ENCODE data around the gene SLF2. TPM values are rescaled to one million over a fixed set of nuclear protein-coding genes. Genes with fewer than 3 reads are reported as not detected.

The SLF2 gene
- total RNA-seq, 4 donors from 2014 or later, result 27.9 to 102 (median 59.9) TPM

DNA sequence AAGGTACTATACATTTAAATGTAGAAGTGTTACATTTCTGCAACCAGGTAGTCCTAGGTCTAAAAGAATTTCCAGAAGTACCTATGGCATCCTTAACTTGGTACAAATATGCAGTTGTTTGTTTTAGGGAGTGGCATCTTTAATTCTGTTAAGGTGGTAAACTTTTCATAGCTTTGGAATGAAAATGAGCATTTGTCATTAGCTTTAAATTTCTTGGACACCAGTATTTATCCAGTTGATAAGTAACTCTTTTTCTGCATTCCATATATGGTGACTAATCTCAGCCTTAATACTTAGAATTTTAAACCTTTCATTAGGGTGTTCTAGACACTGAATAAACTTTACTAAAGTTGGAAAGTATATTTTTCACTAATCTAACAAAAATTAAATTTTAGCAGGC, 10.8 kb downstream of the SLF2 start:
- no peaks in the 10 kb centered on the region for H3K9me3 ChIP-seq
- intact Hi-C loops (cut with DNase I; ENCODE audit: low total_unique reads), result no loop called here
- TF ChIP-seq POLR2A (IDR thresholded peaks at IDR 0.05), result no peak
- TF ChIP-seq, protein P1, sequence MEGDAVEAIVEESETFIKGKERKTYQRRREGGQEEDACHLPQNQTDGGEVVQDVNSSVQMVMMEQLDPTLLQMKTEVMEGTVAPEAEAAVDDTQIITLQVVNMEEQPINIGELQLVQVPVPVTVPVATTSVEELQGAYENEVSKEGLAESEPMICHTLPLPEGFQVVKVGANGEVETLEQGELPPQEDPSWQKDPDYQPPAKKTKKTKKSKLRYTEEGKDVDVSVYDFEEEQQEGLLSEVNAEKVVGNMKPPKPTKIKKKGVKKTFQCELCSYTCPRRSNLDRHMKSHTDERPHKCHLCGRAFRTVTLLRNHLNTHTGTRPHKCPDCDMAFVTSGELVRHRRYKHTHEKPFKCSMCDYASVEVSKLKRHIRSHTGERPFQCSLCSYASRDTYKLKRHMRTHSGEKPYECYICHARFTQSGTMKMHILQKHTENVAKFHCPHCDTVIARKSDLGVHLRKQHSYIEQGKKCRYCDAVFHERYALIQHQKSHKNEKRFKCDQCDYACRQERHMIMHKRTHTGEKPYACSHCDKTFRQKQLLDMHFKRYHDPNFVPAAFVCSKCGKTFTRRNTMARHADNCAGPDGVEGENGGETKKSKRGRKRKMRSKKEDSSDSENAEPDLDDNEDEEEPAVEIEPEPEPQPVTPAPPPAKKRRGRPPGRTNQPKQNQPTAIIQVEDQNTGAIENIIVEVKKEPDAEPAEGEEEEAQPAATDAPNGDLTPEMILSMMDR (IDR thresholded peaks at IDR 0.05), result no peak
- no peak overlapping the region for H3K27ac ChIP-seq
- H3K4me1 ChIP-seq, result no peaks in the 10 kb centered on the region
- H3K36me3 ChIP-seq, result no peaks in the 10 kb centered on the region
- no peak for DNase-seq
- H3K27me3 ChIP-seq, result no peaks in the 10 kb centered on the region
- no peak overlapping the region for H3K4me3 ChIP-seq

DNA sequence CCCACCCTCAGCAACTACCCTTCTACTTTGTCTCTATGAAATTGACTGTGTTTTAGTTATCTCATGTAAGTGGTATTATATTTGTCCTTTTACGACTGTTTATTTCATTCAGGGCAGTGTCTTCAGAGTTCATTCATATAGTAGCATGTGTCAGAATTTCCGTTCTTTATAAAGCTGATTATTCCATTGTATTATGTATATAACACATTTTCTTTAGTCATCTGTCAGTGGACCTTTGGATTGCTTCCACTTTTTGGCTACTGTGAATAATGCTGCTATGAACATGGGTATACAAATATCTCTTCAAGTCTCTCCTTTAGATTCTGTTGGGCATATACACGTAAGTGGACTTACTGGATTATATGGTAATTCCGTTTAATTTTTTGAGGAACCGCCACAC, 14.5 kb downstream of the SLF2 start:
- TF ChIP-seq, protein P1 (IDR thresholded peaks at IDR 0.05), result no peak
- no peak for TF ChIP-seq POLR2A (IDR thresholded peaks at IDR 0.05)
- no peak for DNase-seq
- H3K9me3 ChIP-seq, result no peaks in the 10 kb centered on the region

DNA sequence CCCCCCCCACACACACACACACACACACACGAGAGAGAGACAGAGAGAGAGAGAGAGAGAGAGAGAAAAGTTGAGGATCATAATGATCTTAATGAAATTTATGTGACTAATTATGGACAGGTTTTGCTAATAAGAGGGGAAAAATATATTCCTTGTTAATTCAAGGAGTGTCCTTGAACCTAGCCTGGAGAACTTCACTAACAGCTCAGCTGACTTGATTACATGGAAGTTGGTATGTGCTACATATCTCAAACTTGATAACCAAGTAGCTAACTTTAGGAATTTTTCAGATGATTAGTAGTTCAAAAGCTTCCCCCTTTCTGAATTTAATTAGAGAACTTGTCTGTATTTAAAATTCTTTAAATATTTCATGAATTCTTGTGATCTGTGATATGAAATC, 15.3 kb downstream of the SLF2 start:
- H3K27ac ChIP-seq, result no peak overlapping the region
- no peaks in the 10 kb centered on the region for H3K27me3 ChIP-seq
- TF ChIP-seq POLR2A (IDR thresholded peaks at IDR 0.05), result no peak
- TF ChIP-seq, protein P1 (IDR thresholded peaks at IDR 0.05), result no peak
- H3K9me3 ChIP-seq, result no peaks in the 10 kb centered on the region
- DNase-seq, result no peak
- intact Hi-C loops (cut with DNase I; ENCODE audit: low total_unique reads), result no loop called here
- no peaks in the 10 kb centered on the region for H3K4me1 ChIP-seq
- no peak overlapping the region for H3K4me3 ChIP-seq
- no peaks in the 10 kb centered on the region for H3K36me3 ChIP-seq

More for the DNA sequence above, 14.5 kb downstream of the SLF2 start:
- intact Hi-C loops (cut with DNase I; ENCODE audit: low total_unique reads), result no loop called here
- Histone ChIP-seq H3K4me3 (no peak overlapping the region), H3K4me1 (no peaks in the 10 kb centered on the region), H3K27ac (no peak overlapping the region), H3K36me3 (no peaks in the 10 kb centered on the region), H3K27me3 (no peaks in the 10 kb centered on the region)

DNA sequence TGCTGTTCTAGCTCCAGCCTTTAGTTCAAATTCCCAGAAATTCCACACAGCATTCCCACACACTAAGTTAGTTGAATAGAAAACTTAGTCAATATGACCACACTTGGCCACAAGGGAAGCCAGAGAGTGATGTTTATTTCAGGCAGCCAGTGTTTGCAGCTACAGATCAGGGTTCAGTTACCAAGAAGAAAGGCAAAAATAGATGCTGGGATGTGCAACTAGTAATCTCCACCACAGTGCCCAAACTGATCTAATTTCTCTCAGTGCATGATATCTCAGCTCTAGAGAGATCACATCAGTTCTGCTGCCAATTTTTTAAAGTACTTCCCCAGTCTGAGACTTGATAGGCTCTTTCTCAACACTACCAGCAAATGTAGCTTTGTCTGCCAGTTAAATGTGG, 17.6 kb downstream of the SLF2 start:
- Histone ChIP-seq H3K27ac (no peak overlapping the region), H3K9me3 (no peaks in the 10 kb centered on the region), H3K36me3 (no peaks in the 10 kb centered on the region), H3K4me3 (no peak overlapping the region), H3K27me3 (no peaks in the 10 kb centered on the region), H3K4me1 (no peaks in the 10 kb centered on the region)
- TF ChIP-seq, protein P1 (IDR thresholded peaks at IDR 0.05), result no peak
- no peak for TF ChIP-seq POLR2A (IDR thresholded peaks at IDR 0.05)
- intact Hi-C loops (cut with DNase I; ENCODE audit: low total_unique reads), result no loop called here
- no peak for DNase-seq

DNA sequence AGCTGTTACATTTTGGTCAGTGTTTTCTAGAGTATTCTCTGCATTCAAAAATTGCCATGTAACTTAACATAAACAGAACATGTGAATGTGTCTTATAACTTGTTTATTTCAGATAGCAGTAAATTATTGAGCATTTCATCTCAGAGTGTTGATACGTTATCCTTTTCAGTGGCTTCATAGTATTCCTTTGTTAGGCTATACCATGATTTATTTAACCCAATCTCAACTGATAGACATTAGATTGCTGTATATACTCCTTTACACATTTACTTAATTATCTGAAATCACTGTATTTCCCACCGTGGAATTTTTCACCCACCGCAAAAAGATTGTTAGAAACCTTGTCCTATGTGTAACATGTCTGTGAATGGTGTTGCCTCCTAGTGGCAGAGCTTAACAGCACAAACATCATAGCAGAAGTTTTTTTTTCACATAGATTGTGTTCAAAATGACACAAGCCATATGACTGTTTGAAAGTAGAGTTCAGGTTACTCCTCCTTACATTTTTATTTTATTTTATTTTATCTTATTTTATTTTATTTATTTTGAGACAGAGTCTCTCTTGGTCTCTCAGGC, 21.4 kb downstream of the SLF2 start:
- Histone ChIP-seq H3K4me1 (no peaks in the 10 kb centered on the region), H3K27me3 (no peaks in the 10 kb centered on the region), H3K27ac (no peak overlapping the region), H3K9me3 (no peaks in the 10 kb centered on the region), H3K36me3 (no peaks in the 10 kb centered on the region), H3K4me3 (no peak overlapping the region)
- intact Hi-C loops (cut with DNase I; ENCODE audit: low total_unique reads), result no loop called here
- DNase-seq, result no peak
- no peak for TF ChIP-seq POLR2A (IDR thresholded peaks at IDR 0.05)
- TF ChIP-seq, protein P1 (IDR thresholded peaks at IDR 0.05), result peak in 2 of 4 experiments; percentile 32 to 35
